Measurements from ENCODE around the gene TENM3. TPM values are rescaled to one million over a fixed set of nuclear protein-coding genes. Genes with fewer than 3 reads are reported as not detected.

TENM3 gene
- polyA plus RNA-seq, 1 of the 3 experiments (the other 2 are of a cell fraction), result 10.4 TPM

DNA sequence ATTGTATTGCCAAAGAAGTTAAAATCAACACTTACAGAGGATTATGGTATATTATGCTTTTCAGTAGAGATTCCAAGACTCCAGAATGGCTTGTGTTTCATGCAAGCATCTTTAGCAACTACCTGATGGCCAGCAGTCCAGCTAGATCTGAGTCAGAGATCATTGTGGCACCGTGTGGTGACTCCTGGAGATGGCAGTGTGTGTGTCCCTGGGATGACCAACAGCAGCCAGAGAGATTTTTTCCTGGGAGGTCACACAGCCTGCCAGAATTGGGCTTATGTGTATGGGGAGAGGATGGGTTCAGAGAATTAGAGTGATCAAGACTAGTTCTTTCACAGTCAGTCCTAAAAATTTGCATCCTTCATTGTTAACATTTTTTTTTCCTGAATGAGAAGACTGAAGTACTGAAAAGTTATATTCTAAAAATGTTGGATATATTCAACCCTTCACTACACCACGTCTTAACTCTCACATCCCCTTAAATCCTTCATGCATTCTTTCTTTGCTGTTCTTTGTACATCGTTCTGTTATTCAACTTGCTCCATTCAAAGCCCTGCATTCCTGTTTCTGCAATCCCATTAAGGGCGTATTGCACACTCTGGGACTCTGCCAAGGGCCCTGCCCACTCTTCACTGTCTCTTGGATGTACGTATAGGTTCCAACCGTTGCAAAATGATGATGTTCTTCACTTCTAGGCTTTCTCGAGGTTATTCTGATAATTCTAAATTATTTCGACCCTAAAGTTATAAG, 12.4 kb downstream of the TENM3 start:
- CTCF ChIA-PET, result interaction anchor here (0.8 to 1.2 kb wide), 2 partner anchors 10 to 42 kb away, joined by 3 read pairs; no protein-coding TSS in a partner anchor
- 81% methylated on average over 8 of the region's 8 CpGs for WGBS (ENCODE audit: low lambda C conversion rate)

DNA sequence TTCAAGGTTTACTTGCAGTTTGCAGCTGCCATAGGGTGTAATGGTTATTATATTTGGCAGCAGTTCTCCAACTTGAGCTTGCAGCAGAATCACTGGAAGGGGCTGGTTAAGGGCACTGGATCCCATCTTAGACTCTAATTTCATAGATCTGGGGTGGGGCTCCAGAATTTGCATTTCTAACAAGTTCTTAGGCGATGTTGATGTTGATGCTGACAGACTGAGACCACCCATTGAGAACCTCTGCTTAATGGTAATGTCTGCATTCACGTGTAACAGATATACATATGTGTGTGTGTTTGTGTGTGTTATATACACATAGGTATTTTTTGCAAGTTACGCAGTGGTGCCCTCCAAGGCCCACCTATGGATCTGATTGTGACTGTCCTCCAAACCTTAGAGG, 13.8 kb downstream of the TENM3 start:
- CTCF ChIA-PET, result no interaction called here
- DNase-seq, result no peak
- H3K36me3 ChIP-seq (replicated peaks in 1 of 2; ENCODE audit: control insufficient read depth in 1 of 2, insufficient read depth in 2 of 2, low read length in 1 of 2), result no peaks in the 10 kb centered on the region
- no peak overlapping the region for H3K4me2 ChIP-seq
- H3K4me1 ChIP-seq (ENCODE audit: control insufficient read depth in 1 of 2, insufficient read depth in 2 of 2, low read depth in 1 of 2, low read length in 1 of 2), result 0 out of 4 replicates have a peak, but pooled peaks cover 0 to 3% of the 10 kb centered on the region in 2 experiments
- H3K9ac ChIP-seq, result no peak overlapping the region
- no peaks in the 10 kb centered on the region for H3K9me2 ChIP-seq
- no peaks in the 10 kb centered on the region for H3K27me3 ChIP-seq (ENCODE audit: insufficient read depth)
- no peaks in the 10 kb centered on the region for H3K79me2 ChIP-seq (ENCODE audit: insufficient read depth)
- no peaks in the 10 kb centered on the region for H4K20me1 ChIP-seq (ENCODE audit: insufficient read depth)
- 83% methylated on average over 3 of the region's 3 CpGs for WGBS (ENCODE audit: low lambda C conversion rate)
- no peak overlapping the region for H3K4me3 ChIP-seq (ENCODE audit: low read depth in 2 of 2, low read length in 1 of 2)
- POLR2A ChIA-PET, result no interaction called here
- H2AFZ ChIP-seq (ENCODE audit: low read depth), result no peak overlapping the region
- H3K27ac ChIP-seq (ENCODE audit: low read depth in 2 of 2, low read length in 1 of 2), result no peak overlapping the region
- H3F3A ChIP-seq (replicated peaks; ENCODE audit: insufficient read depth), result no peaks in the 10 kb centered on the region
- H3K9me3 ChIP-seq, result no peaks in the 10 kb centered on the region
- TF ChIP-seq TEAD4 (IDR thresholded peaks at IDR 0.05; ENCODE audit: borderline replicate concordance, insufficient read depth), result no peak
- TF ChIP-seq JUND (IDR thresholded peaks at IDR 0.05), result no peak
- no peak for TF ChIP-seq FOXM1 (IDR thresholded peaks at IDR 0.05; ENCODE audit: low read depth)
- TF ChIP-seq, protein P1, sequence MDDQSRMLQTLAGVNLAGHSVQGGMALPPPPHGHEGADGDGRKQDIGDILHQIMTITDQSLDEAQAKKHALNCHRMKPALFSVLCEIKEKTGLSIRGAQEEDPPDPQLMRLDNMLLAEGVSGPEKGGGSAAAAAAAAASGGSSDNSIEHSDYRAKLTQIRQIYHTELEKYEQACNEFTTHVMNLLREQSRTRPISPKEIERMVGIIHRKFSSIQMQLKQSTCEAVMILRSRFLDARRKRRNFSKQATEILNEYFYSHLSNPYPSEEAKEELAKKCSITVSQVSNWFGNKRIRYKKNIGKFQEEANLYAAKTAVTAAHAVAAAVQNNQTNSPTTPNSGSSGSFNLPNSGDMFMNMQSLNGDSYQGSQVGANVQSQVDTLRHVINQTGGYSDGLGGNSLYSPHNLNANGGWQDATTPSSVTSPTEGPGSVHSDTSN (IDR thresholded peaks at IDR 0.05), result no peak
- TF ChIP-seq ELF1 (IDR thresholded peaks at IDR 0.05), result no peak
- TF ChIP-seq REST (IDR thresholded peaks at IDR 0.05; ENCODE audit: low read depth, low read length), result no peak
- no peak for TF ChIP-seq USF1 (IDR thresholded peaks at IDR 0.05; ENCODE audit: borderline replicate concordance, low read depth)
- TF ChIP-seq, protein P2, sequence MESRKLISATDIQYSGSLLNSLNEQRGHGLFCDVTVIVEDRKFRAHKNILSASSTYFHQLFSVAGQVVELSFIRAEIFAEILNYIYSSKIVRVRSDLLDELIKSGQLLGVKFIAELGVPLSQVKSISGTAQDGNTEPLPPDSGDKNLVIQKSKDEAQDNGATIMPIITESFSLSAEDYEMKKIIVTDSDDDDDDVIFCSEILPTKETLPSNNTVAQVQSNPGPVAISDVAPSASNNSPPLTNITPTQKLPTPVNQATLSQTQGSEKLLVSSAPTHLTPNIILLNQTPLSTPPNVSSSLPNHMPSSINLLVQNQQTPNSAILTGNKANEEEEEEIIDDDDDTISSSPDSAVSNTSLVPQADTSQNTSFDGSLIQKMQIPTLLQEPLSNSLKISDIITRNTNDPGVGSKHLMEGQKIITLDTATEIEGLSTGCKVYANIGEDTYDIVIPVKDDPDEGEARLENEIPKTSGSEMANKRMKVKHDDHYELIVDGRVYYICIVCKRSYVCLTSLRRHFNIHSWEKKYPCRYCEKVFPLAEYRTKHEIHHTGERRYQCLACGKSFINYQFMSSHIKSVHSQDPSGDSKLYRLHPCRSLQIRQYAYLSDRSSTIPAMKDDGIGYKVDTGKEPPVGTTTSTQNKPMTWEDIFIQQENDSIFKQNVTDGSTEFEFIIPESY (IDR thresholded peaks at IDR 0.05; ENCODE audit: borderline replicate concordance, low read depth), result no peak

More for the DNA sequence above, 12.4 kb downstream of the TENM3 start:
- no peaks in the 10 kb centered on the region for H3K4me1 ChIP-seq (ENCODE audit: control insufficient read depth in 1 of 2, insufficient read depth in 2 of 2, low read depth in 1 of 2, low read length in 1 of 2)
- H3K9me3 ChIP-seq, result no peaks in the 10 kb centered on the region
- H3K27me3 ChIP-seq (ENCODE audit: insufficient read depth), result no peaks in the 10 kb centered on the region
- no peaks in the 10 kb centered on the region for H3K36me3 ChIP-seq (replicated peaks in 1 of 2; ENCODE audit: control insufficient read depth in 1 of 2, insufficient read depth in 2 of 2, low read length in 1 of 2)
- DNase-seq, result no peak
- H3K9me2 ChIP-seq, result no peaks in the 10 kb centered on the region
- H3K27ac ChIP-seq (ENCODE audit: low read depth in 2 of 2, low read length in 1 of 2), result no peak overlapping the region
- no peak overlapping the region for H3K9ac ChIP-seq
- H3F3A ChIP-seq (replicated peaks; ENCODE audit: insufficient read depth), result no peaks in the 10 kb centered on the region
- H2AFZ ChIP-seq (ENCODE audit: low read depth), result no peak overlapping the region
- TF ChIP-seq, protein P1 (IDR thresholded peaks at IDR 0.05), result no peak
- TF ChIP-seq USF1 (IDR thresholded peaks at IDR 0.05; ENCODE audit: borderline replicate concordance, low read depth) (no peak), TCF12 (IDR thresholded peaks at IDR 0.05) (no peak), ELF1 (IDR thresholded peaks at IDR 0.05) (no peak), NFIC (IDR thresholded peaks at IDR 0.05; ENCODE audit: borderline replicate concordance) (no peak), GATA2 (CRISPR knock-in tag; IDR thresholded peaks at IDR 0.05) (no peak), MXI1 (IDR thresholded peaks at IDR 0.05; ENCODE audit: low read depth, low read length) (no peak), RCOR1 (IDR thresholded peaks at IDR 0.05; ENCODE audit: low read length) (no peak), TAF1 (IDR thresholded peaks at IDR 0.05; ENCODE audit: borderline replicate concordance, low read depth, low read length) (no peak), YY1 (IDR thresholded peaks at IDR 0.05; ENCODE audit: low read depth) (no peak)
- TF ChIP-seq, protein P3, sequence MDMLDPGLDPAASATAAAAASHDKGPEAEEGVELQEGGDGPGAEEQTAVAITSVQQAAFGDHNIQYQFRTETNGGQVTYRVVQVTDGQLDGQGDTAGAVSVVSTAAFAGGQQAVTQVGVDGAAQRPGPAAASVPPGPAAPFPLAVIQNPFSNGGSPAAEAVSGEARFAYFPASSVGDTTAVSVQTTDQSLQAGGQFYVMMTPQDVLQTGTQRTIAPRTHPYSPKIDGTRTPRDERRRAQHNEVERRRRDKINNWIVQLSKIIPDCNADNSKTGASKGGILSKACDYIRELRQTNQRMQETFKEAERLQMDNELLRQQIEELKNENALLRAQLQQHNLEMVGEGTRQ (IDR thresholded peaks at IDR 0.05; ENCODE audit: borderline replicate concordance, low read depth, low read length), result no peak
- H3K79me2 ChIP-seq (ENCODE audit: insufficient read depth), result no peaks in the 10 kb centered on the region
- POLR2A ChIA-PET, result no interaction called here
- no peak overlapping the region for H3K4me2 ChIP-seq
- no peak overlapping the region for H3K4me3 ChIP-seq (ENCODE audit: low read depth in 2 of 2, low read length in 1 of 2)
- H4K20me1 ChIP-seq (ENCODE audit: insufficient read depth), result no peaks in the 10 kb centered on the region
